HepG2 (cell line): ENCODE data around the gene SLCO4A1. TPM values are rescaled to one million over a fixed set of nuclear protein-coding genes. Genes with fewer than 3 reads are reported as not detected.

Experiments
- ATF2 ChIP-seq: sonication (generic); formaldehyde crosslinking; IDR thresholded peaks from 2 replicates; pipeline ENCODE4 v1.4.0; 2020; ENCODE audit warnings: missing genetic modification reagents
- DMAP1 ChIP-seq: IDR thresholded peaks from 2 replicates; pipeline ENCODE4 v1.6.1; 2016
- DRAP1 ChIP-seq: IDR thresholded peaks from 2 replicates; pipeline ENCODE4 v1.6.1; 2016; ENCODE audit warnings: missing genetic modification reagents, missing compliant biosample characterization
- FOXC1 ChIP-seq: sonication (generic); formaldehyde crosslinking; IDR thresholded peaks from 2 replicates; pipeline ENCODE4 v1.8.0; 2022; ENCODE audit warnings: mild to moderate bottlenecking, missing genetic modification reagents, borderline replicate concordance
- GMEB1 ChIP-seq: sonication (generic); formaldehyde crosslinking; IDR thresholded peaks from 2 replicates; pipeline ENCODE4 v1.5.1; 2020; ENCODE audit warnings: missing genetic modification reagents, mild to moderate bottlenecking, borderline replicate concordance
- HNF1A ChIP-seq, 2 experiments: sonication (generic) in 1 of 2; formaldehyde crosslinking in 1 of 2; IDR thresholded peaks; 2 replicates each; pipeline versions ENCODE4 v1.4.0 to v1.6.1; 2016 to 2020; ENCODE audit warnings: borderline replicate concordance in 1 of 2, low read depth in 1 of 2, mild to moderate bottlenecking in 1 of 2, missing genetic modification reagents in 1 of 2
- KDM2A ChIP-seq: sonication (generic); formaldehyde crosslinking; IDR thresholded peaks from 2 replicates; pipeline ENCODE4 v1.4.0; 2020; ENCODE audit warnings: low read depth, missing genetic modification reagents, borderline replicate concordance
- PAWR ChIP-seq: sonication (generic); formaldehyde crosslinking; IDR thresholded peaks from 2 replicates; pipeline ENCODE4 v1.4.0; 2020; ENCODE audit warnings: missing genetic modification reagents, mild to moderate bottlenecking, borderline replicate concordance
- PITX1 ChIP-seq: sonication (generic); formaldehyde crosslinking; IDR thresholded peaks from 2 replicates; pipeline ENCODE4 v1.5.1; 2020; ENCODE audit warnings: mild to moderate bottlenecking, missing genetic modification reagents
- POGZ ChIP-seq: sonication (generic); formaldehyde crosslinking; IDR thresholded peaks from 2 replicates; pipeline ENCODE4 v1.4.0; 2020; ENCODE audit warnings: mild to moderate bottlenecking, missing genetic modification reagents
- SATB2 ChIP-seq: sonication (generic); formaldehyde crosslinking; IDR thresholded peaks from 2 replicates; pipeline ENCODE4 v1.5.0; 2020; ENCODE audit warnings: missing genetic modification reagents
- TRIM24 ChIP-seq: sonication (generic); formaldehyde crosslinking; IDR thresholded peaks from 2 replicates; pipeline ENCODE4 v1.8.0; 2022; ENCODE audit warnings: mild to moderate bottlenecking, missing genetic modification reagents
- XBP1 ChIP-seq: sonication (generic); formaldehyde crosslinking; IDR thresholded peaks from 2 replicates; pipeline ENCODE4 v1.5.0; 2020; ENCODE audit warnings: missing genetic modification reagents
- ZEB1 ChIP-seq: IDR thresholded peaks from 2 replicates; pipeline ENCODE4 v1.6.1; 2012; ENCODE audit warnings: mild to moderate bottlenecking, low read depth, inconsistent platforms; ENCODE audit not compliant: insufficient replicate concordance
- ZNF362 ChIP-seq: sonication (generic); formaldehyde crosslinking; IDR thresholded peaks from 2 replicates; pipeline ENCODE4 v1.4.0; 2020; ENCODE audit warnings: missing genetic modification reagents, mild to moderate bottlenecking, borderline replicate concordance
- ZNF577 ChIP-seq: sonication (generic); formaldehyde crosslinking; IDR thresholded peaks from 2 replicates; pipeline ENCODE4 v1.4.0; 2020; ENCODE audit warnings: mild to moderate bottlenecking, low read depth, missing genetic modification reagents, borderline replicate concordance
- ZNF607 ChIP-seq: sonication (generic); formaldehyde crosslinking; IDR thresholded peaks from 2 replicates; pipeline ENCODE4 v1.5.1; 2020; ENCODE audit warnings: missing genetic modification reagents, mild to moderate bottlenecking, borderline replicate concordance
- ZNF619 ChIP-seq: sonication (generic); formaldehyde crosslinking; IDR thresholded peaks from 2 replicates; pipeline ENCODE4 v1.4.0; 2020; ENCODE audit warnings: mild to moderate bottlenecking, missing genetic modification reagents
- ZNF720 ChIP-seq: sonication (generic); formaldehyde crosslinking; IDR thresholded peaks from 2 replicates; pipeline ENCODE4 v1.4.0; 2020; ENCODE audit warnings: missing genetic modification reagents
- ZNF749 ChIP-seq: sonication (generic); formaldehyde crosslinking; IDR thresholded peaks from 2 replicates; pipeline ENCODE4 v1.8.0; 2022; ENCODE audit warnings: mild to moderate bottlenecking, missing genetic modification reagents, moderate library complexity, borderline replicate concordance
- ZNF782 ChIP-seq: sonication (generic); formaldehyde crosslinking; IDR thresholded peaks from 2 replicates; pipeline ENCODE4 v1.4.0; 2020; ENCODE audit warnings: missing genetic modification reagents, mild to moderate bottlenecking, borderline replicate concordance
- polyA plus RNA-seq, 8 experiments: library from polyadenylated mRNA; depleted of rRNA in 3 of 8; stranded (reverse) in 7 of 8; unstranded in 1 of 8; fragments of >200 nt; fragmentation: Illumina TruSeq in 4 of 8; extraction: Trizol in 4 of 8; gene quantifications; 2 replicates each; pipeline versions ENCODE4 v1.2.1 to v1.2.3, GENCODE V29; 2011 to 2016; ENCODE audit warnings: low read depth in 4 of 8, missing spikeins in 1 of 8, mixed read lengths in 1 of 8; ENCODE audit not compliant: insufficient read depth in 1 of 8
- total RNA-seq, 5 experiments: library from RNA; depleted of rRNA; stranded (reverse); fragments of >200 nt; fragmentation: Illumina TruSeq; extraction: Trizol; gene quantifications; 2 replicates each; pipeline ENCODE4 v1.2.3, GENCODE V29; 2016; ENCODE audit warnings: low read depth in 1 of 5

Gene SLCO4A1
- total and polyA plus RNA-seq, 2 of the 13 experiments (the other 11 are each of a cell fraction or from before 2014, with no cell fraction given): 55.5 to 112 TPM

GRCh38 chr20:62638055-62638570, 4.2 kb upstream of the SLCO4A1 start (continued):
- TF ChIP-seq PITX1 (CRISPR knock-in tag) (no peak; the same call in 1 of the 2 replicates), FOXC1 (CRISPR knock-in tag) (no peak), DRAP1 (CRISPR knock-in tag) (peak; percentile 15; the same call in 1 of the 2 replicates), XBP1 (CRISPR knock-in tag) (no peak), HNF1A (IDR thresholded peaks at IDR 0.05; ENCODE audit: low read depth) (no peak), HNF1A (CRISPR knock-in tag; IDR thresholded peaks at IDR 0.05; ENCODE audit: borderline replicate concordance) (no peak), TRIM24 (no peak), ZNF720 (CRISPR knock-in tag) (no peak), POGZ (CRISPR knock-in tag) (no peak), GMEB1 (no peak), SATB2 (CRISPR knock-in tag) (no peak), ZEB1 (no peak), ZNF362 (CRISPR knock-in tag) (peak; percentile 38; the same call in 1 of the 2 replicates), ZNF782 (CRISPR knock-in tag) (no peak), ATF2 (CRISPR knock-in tag) (0 out of 2 replicates have a peak, but pooled peaks have one; percentile 15), KDM2A (no peak), DMAP1 (no peak), PAWR (CRISPR knock-in tag) (no peak), ZNF607 (CRISPR knock-in tag) (no peak), ZNF619 (CRISPR knock-in tag) (no peak), ZNF749 (CRISPR knock-in tag) (no peak), ZNF577 (CRISPR knock-in tag) (no peak)
